WTC11 (cell line): ENCODE data around the gene FAM217B. TPM values are rescaled to one million over a fixed set of nuclear protein-coding genes. Genes with fewer than 3 reads are reported as not detected.

Experiments used
- ATAC-seq: fragments of 200-7000 bp; cut with Tn5 transposase; 2 replicates; pipeline ENCODE4 v1.10.0; 2021; ENCODE audit warnings: mild to moderate bottlenecking, moderate library complexity
- CTCF ChIA-PET: fragments of 300-600 bp; sonication (Branson Sonifier 250); formaldehyde crosslinking; loops from one replicate; lab custom pipeline; 2021; ENCODE audit warnings: antibody characterized with exemption; lab: Charles Lee
- POLR2A ChIA-PET: fragments of 350-600 bp; sonication (Branson Sonifier 250); formaldehyde crosslinking; loops from one replicate; lab custom pipeline; 2021; ENCODE audit warnings: antibody characterized with exemption; lab: Charles Lee
- DNase-seq: peaks from one replicate; pipeline ENCODE4 v3.0.0; 2021; ENCODE audit warnings: low spot score
- H3K27ac Mint-ChIP-seq: 2 replicates; pipeline ENCODE4 v1.8.0; 2021; ENCODE audit warnings: mixed read lengths
- H3K27me3 Mint-ChIP-seq: 2 replicates; pipeline ENCODE4 v1.8.0; 2021; ENCODE audit warnings: low read depth, mild to moderate bottlenecking, moderate library complexity, mixed read lengths
- H3K36me3 Mint-ChIP-seq: 2 replicates; pipeline ENCODE4 v1.8.0; 2021; ENCODE audit warnings: mixed read lengths
- H3K4me1 Mint-ChIP-seq: 2 replicates; pipeline ENCODE4 v1.8.0; 2022; ENCODE audit warnings: mixed read lengths
- H3K4me3 Mint-ChIP-seq: 2 replicates; pipeline ENCODE4 v1.8.0; 2021; ENCODE audit warnings: mild to moderate bottlenecking, moderate library complexity, mixed read lengths
- H3K9me3 Mint-ChIP-seq: 2 replicates; pipeline ENCODE4 v1.8.0; 2021; ENCODE audit warnings: mixed read lengths
- CDX4 ChIP-seq: fragments of 250-450 bp; sonication (Bioruptor Pico); IDR thresholded peaks from 2 replicates; pipeline ENCODE4 v1.9.0; 2021; ENCODE audit warnings: moderate library complexity, mild to moderate bottlenecking, inconsistent platforms, borderline replicate concordance
- CREM ChIP-seq: sonication (generic); formaldehyde crosslinking; IDR thresholded peaks from 2 replicates; pipeline ENCODE4 v1.8.1; 2022; ENCODE audit warnings: mild to moderate bottlenecking, missing genetic modification reagents, moderate library complexity
- ERG ChIP-seq: fragments of 250-450 bp; sonication (Bioruptor Pico); IDR thresholded peaks from 2 replicates; pipeline ENCODE4 v1.8.0; 2021; ENCODE audit warnings: mild to moderate bottlenecking
- JAZF1 ChIP-seq: fragments of 250-450 bp; sonication (Bioruptor Pico); IDR thresholded peaks from 2 replicates; pipeline ENCODE4 v1.9.0; 2021; ENCODE audit warnings: moderate library complexity, mild to moderate bottlenecking, inconsistent platforms
- JUN ChIP-seq: sonication (generic); formaldehyde crosslinking; IDR thresholded peaks from 2 replicates; pipeline ENCODE4 v1.8.0; 2023; ENCODE audit warnings: mild to moderate bottlenecking, missing genetic modification reagents
- MXD4 ChIP-seq: fragments of 250-450 bp; sonication (Bioruptor Pico); IDR thresholded peaks from 2 replicates; pipeline ENCODE4 v1.8.0; 2021; ENCODE audit warnings: mild to moderate bottlenecking, moderate library complexity, borderline replicate concordance
- NFYB ChIP-seq: sonication (generic); formaldehyde crosslinking; conservative IDR thresholded peaks from 2 replicates; pipeline ENCODE4 v1.8.0; 2022; ENCODE audit warnings: low read depth, missing genetic modification reagents
- RORB ChIP-seq: fragments of 250-450 bp; sonication (Bioruptor Pico); IDR thresholded peaks from 2 replicates; pipeline ENCODE4 v1.9.0; 2021; ENCODE audit warnings: mild to moderate bottlenecking
- SOX15 ChIP-seq: fragments of 250-450 bp; sonication (Bioruptor Pico); IDR thresholded peaks from 2 replicates; pipeline ENCODE4 v1.9.0; 2021; ENCODE audit warnings: mild to moderate bottlenecking
- ZBTB43 ChIP-seq: sonication (generic); formaldehyde crosslinking; IDR thresholded peaks from 2 replicates; pipeline ENCODE4 v1.8.1; 2023; ENCODE audit warnings: mild to moderate bottlenecking, missing genetic modification reagents
- ZMAT4 ChIP-seq: fragments of 250-450 bp; sonication (Bioruptor Pico); IDR thresholded peaks from 2 replicates; pipeline ENCODE4 v1.9.0; 2021; ENCODE audit warnings: mild to moderate bottlenecking
- ZNF138 ChIP-seq: sonication (generic); formaldehyde crosslinking; conservative IDR thresholded peaks from 2 replicates; pipeline ENCODE4 v1.8.1; 2022; ENCODE audit warnings: mild to moderate bottlenecking, moderate library complexity, missing genetic modification reagents
- total RNA-seq: library from RNA; stranded (reverse); gene quantifications from 3 replicates; pipeline ENCODE4 v1.2.3, GENCODE V29; 2021

The FAM217B gene
- total RNA-seq, 1 experiment from 2014 or later: 14.8 TPM

- peaks cover 4% of the 10 kb centered on the region; the same call in 1 of the 2 replicates for H3K9me3 Mint-ChIP-seq
- peaks cover 28% of the 10 kb centered on the region for H3K4me1 Mint-ChIP-seq
- no peak overlapping the region for H3K4me3 Mint-ChIP-seq
- H3K27ac Mint-ChIP-seq: no peak overlapping the region
- peaks cover 8% of the 10 kb centered on the region for H3K27me3 Mint-ChIP-seq
- CTCF ChIA-PET: interaction anchor here (1.4 kb wide), 1 partner anchor 12 kb away, joined by 7 read pairs; no protein-coding TSS in a partner anchor
- no peak for TF ChIP-seq CDX4 (CRISPR knock-in tag)
- no peak for TF ChIP-seq RORB (CRISPR knock-in tag)
- no peak for TF ChIP-seq SOX15 (CRISPR knock-in tag)
- TF ChIP-seq ERG (CRISPR knock-in tag): no peak
- no peak for TF ChIP-seq MXD4 (CRISPR knock-in tag)
- no peak for TF ChIP-seq NFYB
- no peak for TF ChIP-seq JUN (CRISPR knock-in tag)
- no peak for TF ChIP-seq ZMAT4
- no peak for TF ChIP-seq CREM (CRISPR knock-in tag)
- no peak for TF ChIP-seq JAZF1 (CRISPR knock-in tag)
- no peak for TF ChIP-seq ZBTB43 (CRISPR knock-in tag)
- TF ChIP-seq ZNF138 (CRISPR knock-in tag): no peak
- no peaks in the 10 kb centered on the region for H3K36me3 Mint-ChIP-seq
- ATAC-seq (no peak), DNase-seq (no peak)
- POLR2A ChIA-PET: no interaction called here
Measured at GRCh38 chr20:59997896-59998295, 57.7 kb downstream of the FAM217B start.

Other genes starting within 250 kb of the FAM217B start
- 0.31 to 0.69 TPM (median 0.55 TPM) in 3 replicates for gene SYCP2, start 6.8 kb upstream of the FAM217B start, total RNA-seq
- 2.4 to 3.6 TPM (median 3.2 TPM) in 3 replicates for gene PPP1R3D, start 84 bp upstream of the FAM217B start, total RNA-seq
- 1.0 to 1.4 TPM (median 1.3 TPM) in 3 replicates for gene CDH26, start 18.0 kb downstream of the FAM217B start, total RNA-seq